ENCODE data around the gene NADK. TPM values are rescaled to one million over a fixed set of nuclear protein-coding genes. Genes with fewer than 3 reads are reported as not detected.

NADK gene
- polyA plus RNA-seq (ENCODE audit: low read depth in 6 of 6) = 10 to 100 TPM; 38.4 to 56.6 (median 44.5) TPM

- Mint-ChIP-seq H3K4me1 (peaks cover 50 to 68% (median 62%) of the 10 kb centered on the region in 3 donors), H3K27me3 (no peaks in the 10 kb centered on the region), H3K9me3 (no peaks in the 10 kb centered on the region), H3K4me3 (peak within 1 kb of the TSS; percentile 70 to 94 (median 87)), H3K27ac (peak within 1 kb of the TSS; percentile 94 to 100 (median 99)), H3K36me3 (no peaks in the 10 kb centered on the region)
- DNase-seq = peak; percentile 81
- peak; percentile 33 to 37 for ATAC-seq (ENCODE audit: low read depth in 2 of 2)
Observed at GRCh38 chr1:1777950-1778662, at the start of gene NADK. NADK (minus strand) TSS chr1:1778470; CDS start chr1:1765406, 13,064 bp downstream.

- H3K4me3 Mint-ChIP-seq = no peak overlapping the region
- no peaks in the 10 kb centered on the region for H3K27me3 Mint-ChIP-seq
- H3K27ac Mint-ChIP-seq = peak overlapping the region in 3 of 6 donors; percentile 25 to 47 (median 33)
- peaks cover 12 to 41% (median 36%) of the 10 kb centered on the region in 3 donors for H3K4me1 Mint-ChIP-seq
- no peak for ATAC-seq (ENCODE audit: low read depth in 2 of 2)
- no peaks in the 10 kb centered on the region for H3K9me3 Mint-ChIP-seq
- no peak for DNase-seq
- no peaks in the 10 kb centered on the region for H3K36me3 Mint-ChIP-seq
Observed at GRCh38 chr1:1827089-1827848, 49.0 kb upstream of the NADK start.

- Mint-ChIP-seq H3K36me3 (no peaks in the 10 kb centered on the region), H3K4me1 (peaks cover 8 to 39% (median 31%) of the 10 kb centered on the region in 3 donors), H3K9me3 (no peaks in the 10 kb centered on the region), H3K27ac (peak overlapping the region in 5 of 6 donors; percentile 33 to 87 (median 49)), H3K4me3 (no peak overlapping the region), H3K27me3 (no peaks in the 10 kb centered on the region)
- no peak for ATAC-seq (ENCODE audit: low read depth in 2 of 2)
- no peak for DNase-seq
Observed at GRCh38 chr1:1826356-1827088, 48.3 kb upstream of the NADK start.

- no peaks in the 10 kb centered on the region for H3K36me3 Mint-ChIP-seq
- ATAC-seq (ENCODE audit: low read depth in 2 of 2) (no peak), DNase-seq (no peak)
- no peaks in the 10 kb centered on the region for H3K27me3 Mint-ChIP-seq
- peaks cover 8 to 51% (median 37%) of the 10 kb centered on the region in 3 donors for H3K4me1 Mint-ChIP-seq
- no peaks in the 10 kb centered on the region for H3K9me3 Mint-ChIP-seq
- no peak overlapping the region for H3K4me3 Mint-ChIP-seq
- peak overlapping the region in 3 of 6 donors; percentile 28 to 87 (median 82) for H3K27ac Mint-ChIP-seq
Observed at GRCh38 chr1:1825217-1825616, 46.9 kb upstream of the NADK start.

GRCh38 chr1:1819762-1820161 is 41.5 kb upstream of the NADK start:
- H3K27ac Mint-ChIP-seq = peak overlapping the region in 3 of 6 donors; percentile 21 to 65 (median 52)
- H3K36me3 Mint-ChIP-seq = peaks cover 6 to 15% of the 10 kb centered on the region in 2 donors
- DNase-seq (no peak), ATAC-seq (ENCODE audit: low read depth in 2 of 2) (no peak)
- H3K27me3 Mint-ChIP-seq = no peaks in the 10 kb centered on the region
- H3K4me3 Mint-ChIP-seq = no peak overlapping the region
- no peaks in the 10 kb centered on the region for H3K9me3 Mint-ChIP-seq
- peaks cover 5 to 34% (median 17%) of the 10 kb centered on the region in 3 donors for H3K4me1 Mint-ChIP-seq

GRCh38 chr1:1817221-1817620 is 39.0 kb upstream of the NADK start:
- Mint-ChIP-seq H3K36me3 (peaks cover 6 to 15% of the 10 kb centered on the region in 2 donors), H3K4me3 (no peak overlapping the region), H3K27me3 (no peaks in the 10 kb centered on the region), H3K9me3 (no peaks in the 10 kb centered on the region), H3K27ac (peak overlapping the region in 3 of 6 donors; percentile 15 to 56 (median 45)), H3K4me1 (peaks cover 9 to 31% (median 17%) of the 10 kb centered on the region in 3 donors)
- DNase-seq (no peak), ATAC-seq (ENCODE audit: low read depth in 2 of 2) (no peak)

- no peak for ATAC-seq (ENCODE audit: low read depth in 2 of 2)
- peaks cover 6 to 15% of the 10 kb centered on the region in 2 donors for H3K36me3 Mint-ChIP-seq
- H3K4me3 Mint-ChIP-seq = no peak overlapping the region
Observed at GRCh38 chr1:1815606-1816281, 37.5 kb upstream of the NADK start.

GRCh38 chr1:1809489-1809888 is 31.2 kb upstream of the NADK start:
- Mint-ChIP-seq H3K27me3 (no peaks in the 10 kb centered on the region), H3K27ac (peak overlapping the region in 3 of 6 donors; percentile 33 to 67 (median 53)), H3K4me1 (peaks cover 0 to 14% (median 4%) of the 10 kb centered on the region in 3 donors), H3K9me3 (no peaks in the 10 kb centered on the region), H3K4me3 (no peak overlapping the region), H3K36me3 (peaks cover 1 to 3% of the 10 kb centered on the region in 2 donors)
- no peak for ATAC-seq (ENCODE audit: low read depth in 2 of 2)
- no peak for DNase-seq

More at GRCh38 chr1:1815606-1816281, 37.5 kb upstream of the NADK start:
- no peaks in the 10 kb centered on the region for H3K27me3 Mint-ChIP-seq
- H3K9me3 Mint-ChIP-seq = no peaks in the 10 kb centered on the region
- no peak for DNase-seq
- peak overlapping the region in 4 of 6 donors; percentile 4 to 94 (median 58) for H3K27ac Mint-ChIP-seq
- H3K4me1 Mint-ChIP-seq = peaks cover 9 to 23% (median 12%) of the 10 kb centered on the region in 3 donors

GRCh38 chr1:1808206-1808605 is 29.9 kb upstream of the NADK start:
- H3K36me3 Mint-ChIP-seq = peaks cover 3 to 6% of the 10 kb centered on the region in 2 donors
- peaks cover 2 to 18% (median 7%) of the 10 kb centered on the region in 3 donors for H3K4me1 Mint-ChIP-seq
- no peaks in the 10 kb centered on the region for H3K27me3 Mint-ChIP-seq

GRCh38 chr1:1806890-1807289 is 28.6 kb upstream of the NADK start:
- Mint-ChIP-seq H3K4me3 (no peak overlapping the region), H3K36me3 (peaks cover 6 to 9% of the 10 kb centered on the region in 2 donors), H3K27me3 (no peaks in the 10 kb centered on the region), H3K27ac (peak overlapping the region in 2 of 6 donors; percentile 47 to 80), H3K9me3 (no peaks in the 10 kb centered on the region), H3K4me1 (peaks cover 9 to 29% (median 10%) of the 10 kb centered on the region in 3 donors)
- DNase-seq (no peak), ATAC-seq (ENCODE audit: low read depth in 2 of 2) (no peak)

More at GRCh38 chr1:1808206-1808605, 29.9 kb upstream of the NADK start:
- DNase-seq (no peak), ATAC-seq (ENCODE audit: low read depth in 2 of 2) (no peak)
- Mint-ChIP-seq H3K4me3 (no peak overlapping the region), H3K27ac (peak overlapping the region in 4 of 6 donors; percentile 18 to 67 (median 57)), H3K9me3 (no peaks in the 10 kb centered on the region)

- DNase-seq (no peak), ATAC-seq (ENCODE audit: low read depth in 2 of 2) (no peak)
- H3K4me1 Mint-ChIP-seq = peaks cover 26 to 51% (median 36%) of the 10 kb centered on the region in 3 donors
- H3K9me3 Mint-ChIP-seq = no peaks in the 10 kb centered on the region
- H3K27ac Mint-ChIP-seq = peak overlapping the region in 2 of 6 donors; percentile 4 to 75
- H3K27me3 Mint-ChIP-seq = no peaks in the 10 kb centered on the region
- H3K36me3 Mint-ChIP-seq = peaks cover 6 to 14% of the 10 kb centered on the region in 2 donors
- no peak overlapping the region for H3K4me3 Mint-ChIP-seq
Observed at GRCh38 chr1:1804301-1804700, 26.0 kb upstream of the NADK start.

- ATAC-seq (ENCODE audit: low read depth in 2 of 2) = no peak
- peak overlapping the region; percentile 51 to 96 (median 80) for H3K27ac Mint-ChIP-seq
Observed at GRCh38 chr1:1802871-1803270, 24.6 kb upstream of the NADK start.

More at GRCh38 chr1:1802871-1803270, 24.6 kb upstream of the NADK start:
- Mint-ChIP-seq H3K36me3 (peaks cover 10 to 14% of the 10 kb centered on the region in 2 donors), H3K9me3 (no peaks in the 10 kb centered on the region), H3K27me3 (no peaks in the 10 kb centered on the region), H3K4me1 (peaks cover 30 to 59% (median 41%) of the 10 kb centered on the region in 3 donors), H3K4me3 (no peak overlapping the region)
- DNase-seq = no peak
